Colonic mucosa (tissue), 4 donors: ENCODE results near the gene HLA-E. TPM values are rescaled to one million over a fixed set of nuclear protein-coding genes. Genes with fewer than 3 reads are reported as not detected.
"Not testable (repeated sequence)": the region's sequence is repeated elsewhere in the genome, so short reads cannot be mapped to it uniquely, and the experiment has no call there.

Experiments
- DNase-seq: peaks from one replicate; pipeline ENCODE4 v3.0.0-alpha.2; 2020
- H3K27ac ChIP-seq: fragments of 200-600 bp; one replicate; pipeline ENCODE4 v1.8.0; 2021
- H3K27me3 ChIP-seq: fragments of 200-600 bp; one replicate; pipeline ENCODE4 v1.8.0; 2021
- H3K36me3 ChIP-seq: fragments of 200-600 bp; one replicate; pipeline ENCODE4 v1.8.0; 2021
- H3K4me1 ChIP-seq: fragments of 200-600 bp; one replicate; pipeline ENCODE4 v1.8.0; 2021; ENCODE audit warnings: mild to moderate bottlenecking
- H3K4me3 ChIP-seq: fragments of 200-600 bp; one replicate; pipeline ENCODE4 v1.8.0; 2021
- H3K9ac ChIP-seq, 2 donors: one replicate each; pipeline ENCODE4 v1.7.0; 2013; ENCODE audit warnings: control low read depth in 2 of 2, low read depth in 2 of 2, low read length in 2 of 2
- H3K9me3 ChIP-seq: fragments of 200-600 bp; one replicate; pipeline ENCODE4 v1.8.0; 2021
- intact Hi-C: fragments of 100-400 bp; cut with DNase I; formaldehyde crosslinking; loops from one replicate; pipeline ENCODE4 v1.14.1; 2022
- total RNA-seq, 2 donors: library from RNA; stranded (reverse); fragmentation: NEBNext Ultra II Directional in 1 of 2; extraction: Animal tissue kit (Norgen Biotek cat#: 25700) in 1 of 2; gene quantifications; one replicate each; pipeline ENCODE4 v1.2.1, GENCODE V29; 2021
- TF ChIP-seq, protein P1 (sequence below): fragments of 200-600 bp; IDR thresholded peaks from one replicate; pipeline ENCODE4 v1.8.0; 2022; ENCODE audit warnings: antibody characterized with exemption, mild to moderate bottlenecking
- donor health status: healthy.
- donor health status: DM: no; HTN: no; CAD: no.
- donor health status: DM: no; HTN: no; CAD: no.

The HLA-E gene
- total RNA-seq, 2 donors from 2014 or later = 208 to 471 TPM

- peak; percentile 85 for DNase-seq
- intact Hi-C loops = no loop called here
- peak overlapping the region; percentile 98 for H3K4me3 ChIP-seq
- peak overlapping the region; percentile 100 for H3K27ac ChIP-seq
- H3K27me3 ChIP-seq = no peaks in the 10 kb centered on the region
- H3K9me3 ChIP-seq = no peaks in the 10 kb centered on the region
- peaks cover 33% of the 10 kb centered on the region for H3K36me3 ChIP-seq
- H3K4me1 ChIP-seq = peaks cover 4% of the 10 kb centered on the region
- TF ChIP-seq, protein P1, sequence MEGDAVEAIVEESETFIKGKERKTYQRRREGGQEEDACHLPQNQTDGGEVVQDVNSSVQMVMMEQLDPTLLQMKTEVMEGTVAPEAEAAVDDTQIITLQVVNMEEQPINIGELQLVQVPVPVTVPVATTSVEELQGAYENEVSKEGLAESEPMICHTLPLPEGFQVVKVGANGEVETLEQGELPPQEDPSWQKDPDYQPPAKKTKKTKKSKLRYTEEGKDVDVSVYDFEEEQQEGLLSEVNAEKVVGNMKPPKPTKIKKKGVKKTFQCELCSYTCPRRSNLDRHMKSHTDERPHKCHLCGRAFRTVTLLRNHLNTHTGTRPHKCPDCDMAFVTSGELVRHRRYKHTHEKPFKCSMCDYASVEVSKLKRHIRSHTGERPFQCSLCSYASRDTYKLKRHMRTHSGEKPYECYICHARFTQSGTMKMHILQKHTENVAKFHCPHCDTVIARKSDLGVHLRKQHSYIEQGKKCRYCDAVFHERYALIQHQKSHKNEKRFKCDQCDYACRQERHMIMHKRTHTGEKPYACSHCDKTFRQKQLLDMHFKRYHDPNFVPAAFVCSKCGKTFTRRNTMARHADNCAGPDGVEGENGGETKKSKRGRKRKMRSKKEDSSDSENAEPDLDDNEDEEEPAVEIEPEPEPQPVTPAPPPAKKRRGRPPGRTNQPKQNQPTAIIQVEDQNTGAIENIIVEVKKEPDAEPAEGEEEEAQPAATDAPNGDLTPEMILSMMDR = no peak
- peak overlapping the region; percentile 93 to 96 for H3K9ac ChIP-seq
Observed at GRCh38 chr6:30490026-30490876, 942 bp downstream of the HLA-E start.

GRCh38 chr6:30491291-30491953 lies 2.1 kb downstream of the HLA-E start:
- H3K27me3 ChIP-seq, DNase-seq, H3K27ac ChIP-seq, intact Hi-C loops, H3K9me3 ChIP-seq, H3K4me1 ChIP-seq: not testable (repeated sequence)
- peak overlapping the region; percentile 62 to 96 for H3K9ac ChIP-seq
- peaks cover 33% of the 10 kb centered on the region for H3K36me3 ChIP-seq
- H3K4me3 ChIP-seq = peak overlapping the region; percentile 98

- Histone ChIP-seq H3K27ac (no peak overlapping the region), H3K9ac (peak overlapping the region; percentile 8 to 51), H3K4me3 (peak overlapping the region; percentile 98), H3K36me3 (peaks cover 33% of the 10 kb centered on the region), H3K9me3 (no peaks in the 10 kb centered on the region), H3K4me1 (peaks cover 4% of the 10 kb centered on the region), H3K27me3 (no peaks in the 10 kb centered on the region)
- TF ChIP-seq, protein P1 = no peak
- DNase-seq = no peak
- intact Hi-C loops = no loop called here
Observed at GRCh38 chr6:30491991-30492952, 3.0 kb downstream of the HLA-E start.

DNA sequence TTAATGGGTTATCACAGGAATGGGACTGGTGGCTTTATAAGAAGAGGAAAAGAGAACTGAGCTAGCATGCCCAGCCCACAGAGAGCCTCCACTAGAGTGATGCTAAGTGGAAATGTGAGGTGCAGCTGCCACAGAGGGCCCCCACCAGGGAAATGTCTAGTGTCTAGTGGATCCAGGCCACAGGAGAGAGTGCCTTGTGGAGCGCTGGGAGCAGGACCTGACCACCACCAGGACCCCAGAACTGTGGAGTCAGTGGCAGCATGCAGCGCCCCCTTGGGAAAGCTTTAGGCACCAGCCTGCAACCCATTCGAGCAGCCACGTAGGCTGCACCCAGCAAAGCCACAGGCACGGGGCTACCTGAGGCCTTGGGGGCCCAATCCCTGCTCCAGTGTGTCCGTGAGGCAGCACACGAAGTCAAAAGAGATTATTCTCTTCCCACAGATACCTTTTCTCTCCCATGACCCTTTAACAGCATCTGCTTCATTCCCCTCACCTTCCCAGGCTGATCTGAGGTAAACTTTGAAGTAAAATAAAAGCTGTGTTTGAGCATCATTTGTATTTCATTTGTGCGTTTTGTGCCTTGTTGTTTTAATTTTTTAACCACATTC lies 4.4 kb downstream of the HLA-E start:
- peaks cover 4% of the 10 kb centered on the region for H3K4me1 ChIP-seq
- H3K4me3 ChIP-seq = no peak overlapping the region
- H3K27ac ChIP-seq = no peak overlapping the region

GRCh38 chr6:30494291-30494861 lies 5.1 kb downstream of the HLA-E start:
- TF ChIP-seq, protein P1 = no peak
- Histone ChIP-seq H3K4me1 (peaks cover 4% of the 10 kb centered on the region), H3K27ac (no peak overlapping the region), H3K4me3 (no peak overlapping the region), H3K27me3 (no peaks in the 10 kb centered on the region), H3K36me3 (peaks cover 33% of the 10 kb centered on the region), H3K9me3 (no peaks in the 10 kb centered on the region), H3K9ac (no peak overlapping the region)
- DNase-seq = no peak
- intact Hi-C loops = no loop called here

More for the DNA sequence above, 4.4 kb downstream of the HLA-E start:
- Histone ChIP-seq H3K36me3 (peaks cover 33% of the 10 kb centered on the region), H3K9me3 (no peaks in the 10 kb centered on the region), H3K9ac (no peak overlapping the region), H3K27me3 (no peaks in the 10 kb centered on the region)
- TF ChIP-seq, protein P1 = no peak
- intact Hi-C loops = no loop called here
- no peak for DNase-seq

- H3K27ac ChIP-seq, H3K9ac ChIP-seq, H3K4me3 ChIP-seq, H3K9me3 ChIP-seq, H3K4me1 ChIP-seq, intact Hi-C loops, DNase-seq, H3K27me3 ChIP-seq: not testable (repeated sequence)
- peaks cover 33% of the 10 kb centered on the region for H3K36me3 ChIP-seq
Observed at GRCh38 chr6:30495060-30495459, 5.8 kb downstream of the HLA-E start.
